Trophoblast cell (in vitro differentiated cells and primary cell): ENCODE measurements around the gene ODAD2.

Source experiments
- DNase-seq, 2 donors: peaks; one replicate each; pipeline ENCODE4 v3.0.0-alpha.2; 2016
- H2AFZ ChIP-seq: 2 replicates; pipeline ENCODE4 v1.6.1; 2013; ENCODE audit warnings: low read length, moderate library complexity, mild to moderate bottlenecking; ENCODE audit not compliant: insufficient read depth, poor library complexity
- H2AK5ac ChIP-seq: 2 replicates; pipeline ENCODE4 v1.6.1; 2013; ENCODE audit warnings: mild to moderate bottlenecking, low read length
- H2BK120ac ChIP-seq: 2 replicates; pipeline ENCODE4 v1.6.1; 2013; ENCODE audit warnings: low read length, mild to moderate bottlenecking, moderate library complexity; ENCODE audit not compliant: insufficient read depth, poor library complexity
- H2BK12ac ChIP-seq: 2 replicates; pipeline ENCODE4 v1.6.1; 2013; ENCODE audit warnings: mild to moderate bottlenecking, low read length, moderate library complexity
- H2BK5ac ChIP-seq: 2 replicates; pipeline ENCODE4 v1.6.1; 2013; ENCODE audit warnings: low read length, low read depth, moderate library complexity, mild to moderate bottlenecking; ENCODE audit not compliant: poor library complexity
- H3K14ac ChIP-seq: 2 replicates; pipeline ENCODE4 v1.6.1; 2013; ENCODE audit warnings: mild to moderate bottlenecking, low read length
- H3K18ac ChIP-seq: 2 replicates; pipeline ENCODE4 v1.6.1; 2013; ENCODE audit warnings: mild to moderate bottlenecking, low read length
- H3K23ac ChIP-seq: 2 replicates; pipeline ENCODE4 v1.6.1; 2013; ENCODE audit warnings: low read length
- H3K27ac ChIP-seq: 2 replicates; pipeline ENCODE4 v1.5.1; 2013; ENCODE audit warnings: low read depth, mild to moderate bottlenecking, inconsistent platforms, low read length, moderate library complexity
- H3K27me3 ChIP-seq: 2 replicates; pipeline ENCODE4 v1.6.1; 2013; ENCODE audit warnings: inconsistent platforms, mild to moderate bottlenecking, low read length, moderate library complexity; ENCODE audit not compliant: insufficient read depth
- H3K36me3 ChIP-seq, 2 experiments: 1 replicate in 1 of 2; 2 replicates in 1 of 2; pipeline ENCODE4 v1.6.1; 2013; ENCODE audit warnings: low read length in 2 of 2, mild to moderate bottlenecking in 2 of 2, moderate library complexity in 1 of 2; ENCODE audit not compliant: insufficient read depth in 2 of 2, control insufficient read depth in 1 of 2
- H3K4ac ChIP-seq: 2 replicates; pipeline ENCODE4 v1.6.1; 2013; ENCODE audit warnings: low read depth, mild to moderate bottlenecking, low read length, moderate library complexity
- H3K4me1 ChIP-seq, 2 experiments: 1 replicate in 1 of 2; 2 replicates in 1 of 2; pipeline ENCODE4 v1.6.1; 2013; ENCODE audit warnings: low read length in 2 of 2, mild to moderate bottlenecking in 2 of 2, moderate library complexity in 1 of 2; ENCODE audit not compliant: insufficient read depth in 2 of 2, control insufficient read depth in 1 of 2
- H3K4me2 ChIP-seq: 2 replicates; pipeline ENCODE4 v1.6.1; 2013; ENCODE audit warnings: inconsistent platforms, mild to moderate bottlenecking, low read length, moderate library complexity
- H3K4me3 ChIP-seq: 2 replicates; pipeline ENCODE4 v1.5.1; 2013; ENCODE audit warnings: mild to moderate bottlenecking, low read depth, low read length, inconsistent platforms
- H3K79me1 ChIP-seq: one replicate; pipeline ENCODE4 v1.6.1; 2013; ENCODE audit warnings: low read length
- H3K79me2 ChIP-seq: 2 replicates; pipeline ENCODE4 v1.6.1; 2013; ENCODE audit warnings: low read length, mild to moderate bottlenecking; ENCODE audit not compliant: control insufficient read depth, insufficient read depth, poor library complexity
- H3K9ac ChIP-seq: 2 replicates; pipeline ENCODE4 v1.6.1; 2013; ENCODE audit warnings: mild to moderate bottlenecking, low read length
- H3K9me3 ChIP-seq: 2 replicates; pipeline ENCODE4 v1.6.1; 2013; ENCODE audit warnings: low read depth, mild to moderate bottlenecking, control low read depth, inconsistent platforms, low read length; ENCODE audit not compliant: insufficient read depth
- H4K12ac ChIP-seq: 2 replicates; pipeline ENCODE4 v1.6.1; 2013; ENCODE audit warnings: low read depth, mild to moderate bottlenecking, low read length, moderate library complexity
- H4K8ac ChIP-seq: 2 replicates; pipeline ENCODE4 v1.6.1; 2013; ENCODE audit warnings: low read depth, mild to moderate bottlenecking, low read length, moderate library complexity
- H4K91ac ChIP-seq: one replicate; pipeline ENCODE4 v1.6.1; 2013; ENCODE audit warnings: low read depth, mild to moderate bottlenecking, low read length, moderate library complexity
- WGBS: extraction: QIAGEN DNeasy Blood & Tissue Kit; methylation state at CpG from one replicate; pipeline ENCODE4 v1.1.7; 2013; ENCODE audit warnings: missing lambda C conversion rate; ENCODE audit not compliant: insufficient read length, insufficient coverage; ENCODE audit errors: extremely low coverage; 5-methylcytosine and 5-hydroxymethylcytosine counted together

ODAD2 gene

GRCh38 chr10:27826369-27826768, 172.5 kb downstream of the ODAD2 start:
- Histone ChIP-seq H3K27ac (no peak overlapping the region), H3K79me1 (no peaks in the 10 kb centered on the region), H3K27me3 (no peaks in the 10 kb centered on the region), H3K9me3 (no peaks in the 10 kb centered on the region), H4K12ac (no peak overlapping the region), H3K4me1 (peaks cover 0 to 2% of the 10 kb centered on the region in 2 experiments), H2AK5ac (no peak overlapping the region), H2BK120ac (no peak overlapping the region), H3K9ac (no peak overlapping the region), H2BK12ac (no peak overlapping the region), H3K36me3 (no peaks in the 10 kb centered on the region), H3K18ac (no peak overlapping the region), H3K4me3 (no peak overlapping the region), H3K4ac (no peak overlapping the region), H4K91ac (no peak overlapping the region), H2BK5ac (no peak overlapping the region), H3K14ac (no peak overlapping the region), H2AFZ (no peak overlapping the region), H3K79me2 (no peaks in the 10 kb centered on the region), H4K8ac (no peak overlapping the region), H3K4me2 (no peak overlapping the region), H3K23ac (no peak overlapping the region)
- no peak for DNase-seq
- no CpG with 5 or more reads among the region's 9 CpGs for WGBS

GRCh38 chr10:27822301-27822700, 176.6 kb downstream of the ODAD2 start:
- H2AFZ ChIP-seq: no peak overlapping the region

GRCh38 chr10:27820637-27821036, 178.2 kb downstream of the ODAD2 start:
- Histone ChIP-seq H3K79me2 (no peaks in the 10 kb centered on the region), H3K4me3 (no peak overlapping the region), H3K9me3 (no peaks in the 10 kb centered on the region), H3K79me1 (peaks cover 2% of the 10 kb centered on the region), H3K18ac (no peak overlapping the region), H3K36me3 (no peaks in the 10 kb centered on the region), H3K9ac (no peak overlapping the region), H3K27ac (no peak overlapping the region), H2BK120ac (no peak overlapping the region), H2AK5ac (no peak overlapping the region), H3K4me1 (peaks cover 0 to 4% of the 10 kb centered on the region in 2 experiments), H3K23ac (no peak overlapping the region), H3K14ac (no peak overlapping the region), H4K12ac (no peak overlapping the region), H2AFZ (no peak overlapping the region), H3K27me3 (no peaks in the 10 kb centered on the region), H4K8ac (no peak overlapping the region), H3K4ac (no peak overlapping the region), H2BK12ac (no peak overlapping the region), H4K91ac (no peak overlapping the region), H2BK5ac (no peak overlapping the region), H3K4me2 (no peak overlapping the region)
- no peak for DNase-seq
- no CpG with 5 or more reads among the region's 3 CpGs for WGBS

More at GRCh38 chr10:27822301-27822700, 176.6 kb downstream of the ODAD2 start:
- H4K12ac ChIP-seq: no peak overlapping the region
- H2BK5ac ChIP-seq: no peak overlapping the region
- H4K8ac ChIP-seq: no peak overlapping the region
- no peak overlapping the region for H3K4me2 ChIP-seq
- H3K9me3 ChIP-seq: no peaks in the 10 kb centered on the region
- H3K23ac ChIP-seq: no peak overlapping the region
- no peaks in the 10 kb centered on the region for H3K79me1 ChIP-seq
- no peak overlapping the region for H2AK5ac ChIP-seq
- H4K91ac ChIP-seq: no peak overlapping the region
- H3K4me3 ChIP-seq: no peak overlapping the region
- WGBS: no CpG with 5 or more reads among the region's 4 CpGs
- no peak overlapping the region for H3K18ac ChIP-seq
- no peaks in the 10 kb centered on the region for H3K36me3 ChIP-seq
- no peak for DNase-seq
- no peak overlapping the region for H3K4ac ChIP-seq
- H2BK12ac ChIP-seq: no peak overlapping the region
- no peak overlapping the region for H3K27ac ChIP-seq
- H3K79me2 ChIP-seq: no peaks in the 10 kb centered on the region
- no peak overlapping the region for H3K9ac ChIP-seq
- peaks cover 0 to 4% of the 10 kb centered on the region in 2 experiments for H3K4me1 ChIP-seq
- no peak overlapping the region for H2BK120ac ChIP-seq
- no peaks in the 10 kb centered on the region for H3K27me3 ChIP-seq
- H3K14ac ChIP-seq: no peak overlapping the region

- no peak overlapping the region for H3K18ac ChIP-seq
- no peaks in the 10 kb centered on the region for H3K9me3 ChIP-seq
- H2AK5ac ChIP-seq: no peak overlapping the region
- H3K14ac ChIP-seq: no peak overlapping the region
- peaks cover 2% of the 10 kb centered on the region for H3K79me1 ChIP-seq
- no peak overlapping the region for H3K23ac ChIP-seq
- no peak overlapping the region for H3K9ac ChIP-seq
- no peak overlapping the region for H4K91ac ChIP-seq
- no peak overlapping the region for H2BK5ac ChIP-seq
- no peak overlapping the region for H3K4ac ChIP-seq
- H4K8ac ChIP-seq: no peak overlapping the region
- H3K4me1 ChIP-seq: peaks cover 0 to 5% of the 10 kb centered on the region in 2 experiments
- no peak overlapping the region for H2AFZ ChIP-seq
- H3K27me3 ChIP-seq: no peaks in the 10 kb centered on the region
- no peaks in the 10 kb centered on the region for H3K36me3 ChIP-seq
- H2BK12ac ChIP-seq: no peak overlapping the region
- H4K12ac ChIP-seq: no peak overlapping the region
- no peak overlapping the region for H2BK120ac ChIP-seq
- DNase-seq: peak; percentile 5 to 50
- WGBS: no CpG with 5 or more reads among the region's 9 CpGs
- no peak overlapping the region for H3K4me3 ChIP-seq
- H3K27ac ChIP-seq: no peak overlapping the region
- H3K4me2 ChIP-seq: no peak overlapping the region
- no peaks in the 10 kb centered on the region for H3K79me2 ChIP-seq
Observed at GRCh38 chr10:27819781-27820531, 178.9 kb downstream of the ODAD2 start.
